ENCODE measurements around the gene SLC27A5. TPM values are rescaled to one million over a fixed set of nuclear protein-coding genes. Genes with fewer than 3 reads are reported as not detected.
A peak's percentile ranks its signal among the peaks of the same experiment; 100 is the strongest.

Gene SLC27A5
- total and polyA plus RNA-seq, 9 of the 15 experiments (the other 6 are each of a cell fraction or from before 2014, with no cell fraction given), result 42.2 to 318 (median 64.7) TPM

DNA sequence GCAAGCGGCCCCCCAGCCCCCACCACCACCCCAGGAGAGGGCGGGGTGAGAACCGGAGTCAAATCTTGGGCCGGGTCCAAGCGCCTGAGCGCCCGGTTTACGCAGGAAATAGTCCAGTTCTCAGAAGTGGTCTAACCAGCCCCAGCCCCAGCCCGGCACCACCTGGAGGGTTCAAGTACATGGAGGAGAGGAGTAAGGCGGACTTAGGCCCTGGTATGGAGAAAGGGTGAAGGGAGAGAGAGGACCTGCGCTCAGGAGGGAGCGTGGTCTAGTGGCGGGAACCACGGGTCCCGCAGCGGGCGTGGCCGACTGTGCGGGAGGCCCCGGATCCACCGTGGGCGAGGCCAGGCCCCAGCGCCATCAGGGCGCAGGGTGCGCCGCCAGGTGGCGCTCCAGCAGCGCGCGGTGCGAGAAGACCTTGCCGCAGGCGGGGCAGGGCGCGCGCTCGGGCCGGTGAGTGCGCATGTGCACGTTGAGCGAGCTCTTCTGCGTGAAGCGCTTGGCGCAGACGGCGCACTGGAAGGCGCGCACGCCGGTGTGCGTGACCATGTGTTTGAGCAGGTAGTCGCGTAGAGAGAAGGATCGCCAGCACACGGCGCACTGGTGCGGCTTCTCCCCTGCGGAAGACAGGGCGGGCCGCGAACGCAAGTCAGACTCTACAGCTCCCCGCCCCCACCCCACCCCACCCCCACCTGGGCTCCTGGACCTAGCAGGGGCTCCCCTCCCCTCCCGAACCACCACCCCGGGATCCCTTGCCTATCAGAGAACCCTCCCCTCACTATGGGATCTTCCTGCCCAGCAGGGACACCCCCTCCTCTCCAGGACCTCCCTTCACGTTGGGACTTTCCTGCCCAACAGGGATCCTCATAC, 2.1 kb upstream of the SLC27A5 start (continued):
- TF ChIP-seq, protein P1, sequence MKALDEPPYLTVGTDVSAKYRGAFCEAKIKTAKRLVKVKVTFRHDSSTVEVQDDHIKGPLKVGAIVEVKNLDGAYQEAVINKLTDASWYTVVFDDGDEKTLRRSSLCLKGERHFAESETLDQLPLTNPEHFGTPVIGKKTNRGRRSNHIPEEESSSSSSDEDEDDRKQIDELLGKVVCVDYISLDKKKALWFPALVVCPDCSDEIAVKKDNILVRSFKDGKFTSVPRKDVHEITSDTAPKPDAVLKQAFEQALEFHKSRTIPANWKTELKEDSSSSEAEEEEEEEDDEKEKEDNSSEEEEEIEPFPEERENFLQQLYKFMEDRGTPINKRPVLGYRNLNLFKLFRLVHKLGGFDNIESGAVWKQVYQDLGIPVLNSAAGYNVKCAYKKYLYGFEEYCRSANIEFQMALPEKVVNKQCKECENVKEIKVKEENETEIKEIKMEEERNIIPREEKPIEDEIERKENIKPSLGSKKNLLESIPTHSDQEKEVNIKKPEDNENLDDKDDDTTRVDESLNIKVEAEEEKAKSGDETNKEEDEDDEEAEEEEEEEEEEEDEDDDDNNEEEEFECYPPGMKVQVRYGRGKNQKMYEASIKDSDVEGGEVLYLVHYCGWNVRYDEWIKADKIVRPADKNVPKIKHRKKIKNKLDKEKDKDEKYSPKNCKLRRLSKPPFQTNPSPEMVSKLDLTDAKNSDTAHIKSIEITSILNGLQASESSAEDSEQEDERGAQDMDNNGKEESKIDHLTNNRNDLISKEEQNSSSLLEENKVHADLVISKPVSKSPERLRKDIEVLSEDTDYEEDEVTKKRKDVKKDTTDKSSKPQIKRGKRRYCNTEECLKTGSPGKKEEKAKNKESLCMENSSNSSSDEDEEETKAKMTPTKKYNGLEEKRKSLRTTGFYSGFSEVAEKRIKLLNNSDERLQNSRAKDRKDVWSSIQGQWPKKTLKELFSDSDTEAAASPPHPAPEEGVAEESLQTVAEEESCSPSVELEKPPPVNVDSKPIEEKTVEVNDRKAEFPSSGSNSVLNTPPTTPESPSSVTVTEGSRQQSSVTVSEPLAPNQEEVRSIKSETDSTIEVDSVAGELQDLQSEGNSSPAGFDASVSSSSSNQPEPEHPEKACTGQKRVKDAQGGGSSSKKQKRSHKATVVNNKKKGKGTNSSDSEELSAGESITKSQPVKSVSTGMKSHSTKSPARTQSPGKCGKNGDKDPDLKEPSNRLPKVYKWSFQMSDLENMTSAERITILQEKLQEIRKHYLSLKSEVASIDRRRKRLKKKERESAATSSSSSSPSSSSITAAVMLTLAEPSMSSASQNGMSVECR (CRISPR knock-in tag; IDR thresholded peaks at IDR 0.05), result peak; percentile 55
- TF ChIP-seq LARP7 (IDR thresholded peaks at IDR 0.05), result no peak
- TF ChIP-seq SMC3 (conservative IDR thresholded peaks at IDR 0.05; ENCODE audit: insufficient read depth, low read depth, low read length), result peak; percentile 80
- TF ChIP-seq, protein P2, sequence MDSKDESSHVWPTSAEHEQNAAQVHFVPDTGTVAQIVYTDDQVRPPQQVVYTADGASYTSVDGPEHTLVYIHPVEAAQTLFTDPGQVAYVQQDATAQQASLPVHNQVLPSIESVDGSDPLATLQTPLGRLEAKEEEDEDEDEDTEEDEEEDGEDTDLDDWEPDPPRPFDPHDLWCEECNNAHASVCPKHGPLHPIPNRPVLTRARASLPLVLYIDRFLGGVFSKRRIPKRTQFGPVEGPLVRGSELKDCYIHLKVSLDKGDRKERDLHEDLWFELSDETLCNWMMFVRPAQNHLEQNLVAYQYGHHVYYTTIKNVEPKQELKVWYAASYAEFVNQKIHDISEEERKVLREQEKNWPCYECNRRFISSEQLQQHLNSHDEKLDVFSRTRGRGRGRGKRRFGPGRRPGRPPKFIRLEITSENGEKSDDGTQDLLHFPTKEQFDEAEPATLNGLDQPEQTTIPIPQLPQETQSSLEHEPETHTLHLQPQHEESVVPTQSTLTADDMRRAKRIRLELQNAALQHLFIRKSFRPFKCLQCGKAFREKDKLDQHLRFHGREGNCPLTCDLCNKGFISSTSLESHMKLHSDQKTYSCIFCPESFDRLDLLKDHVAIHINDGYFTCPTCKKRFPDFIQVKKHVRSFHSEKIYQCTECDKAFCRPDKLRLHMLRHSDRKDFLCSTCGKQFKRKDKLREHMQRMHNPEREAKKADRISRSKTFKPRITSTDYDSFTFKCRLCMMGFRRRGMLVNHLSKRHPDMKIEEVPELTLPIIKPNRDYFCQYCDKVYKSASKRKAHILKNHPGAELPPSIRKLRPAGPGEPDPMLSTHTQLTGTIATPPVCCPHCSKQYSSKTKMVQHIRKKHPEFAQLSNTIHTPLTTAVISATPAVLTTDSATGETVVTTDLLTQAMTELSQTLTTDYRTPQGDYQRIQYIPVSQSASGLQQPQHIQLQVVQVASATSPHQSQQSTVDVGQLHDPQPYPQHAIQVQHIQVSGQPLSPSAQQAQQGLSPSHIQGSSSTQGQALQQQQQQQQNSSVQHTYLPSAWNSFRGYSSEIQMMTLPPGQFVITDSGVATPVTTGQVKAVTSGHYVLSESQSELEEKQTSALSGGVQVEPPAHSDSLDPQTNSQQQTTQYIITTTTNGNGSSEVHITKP (IDR thresholded peaks at IDR 0.05; ENCODE audit: partially characterized antibody), result peak; percentile 25
- peak; percentile 36; the same call in 1 of the 2 replicates for TF ChIP-seq POLR2H (tag; IDR thresholded peaks at IDR 0.05; ENCODE audit: low read depth)
- TF ChIP-seq, protein P3, sequence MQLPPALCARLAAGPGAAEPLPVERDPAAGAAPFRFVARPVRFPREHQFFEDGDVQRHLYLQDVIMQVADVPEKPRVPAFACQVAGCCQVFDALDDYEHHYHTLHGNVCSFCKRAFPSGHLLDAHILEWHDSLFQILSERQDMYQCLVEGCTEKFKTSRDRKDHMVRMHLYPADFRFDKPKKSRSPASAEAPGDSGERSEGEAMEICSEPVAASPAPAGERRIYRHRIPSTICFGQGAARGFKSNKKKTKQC (CRISPR knock-in tag; IDR thresholded peaks at IDR 0.05), result peak; percentile 73
- TF ChIP-seq, protein P4, sequence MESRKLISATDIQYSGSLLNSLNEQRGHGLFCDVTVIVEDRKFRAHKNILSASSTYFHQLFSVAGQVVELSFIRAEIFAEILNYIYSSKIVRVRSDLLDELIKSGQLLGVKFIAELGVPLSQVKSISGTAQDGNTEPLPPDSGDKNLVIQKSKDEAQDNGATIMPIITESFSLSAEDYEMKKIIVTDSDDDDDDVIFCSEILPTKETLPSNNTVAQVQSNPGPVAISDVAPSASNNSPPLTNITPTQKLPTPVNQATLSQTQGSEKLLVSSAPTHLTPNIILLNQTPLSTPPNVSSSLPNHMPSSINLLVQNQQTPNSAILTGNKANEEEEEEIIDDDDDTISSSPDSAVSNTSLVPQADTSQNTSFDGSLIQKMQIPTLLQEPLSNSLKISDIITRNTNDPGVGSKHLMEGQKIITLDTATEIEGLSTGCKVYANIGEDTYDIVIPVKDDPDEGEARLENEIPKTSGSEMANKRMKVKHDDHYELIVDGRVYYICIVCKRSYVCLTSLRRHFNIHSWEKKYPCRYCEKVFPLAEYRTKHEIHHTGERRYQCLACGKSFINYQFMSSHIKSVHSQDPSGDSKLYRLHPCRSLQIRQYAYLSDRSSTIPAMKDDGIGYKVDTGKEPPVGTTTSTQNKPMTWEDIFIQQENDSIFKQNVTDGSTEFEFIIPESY (CRISPR knock-in tag; IDR thresholded peaks at IDR 0.05), result peak; percentile 89
- peak; percentile 31 for TF ChIP-seq PCBP1 (IDR thresholded peaks at IDR 0.05; ENCODE audit: low read depth, low read length, poor library complexity, severe bottlenecking)
- no peak for TF ChIP-seq MBD2 (IDR thresholded peaks at IDR 0.05; ENCODE audit: borderline replicate concordance, low read depth)

Data from K562 (cell line).